HUES48 (cell line): ENCODE results near the gene RAD51.

Source experiments
- H3K27ac ChIP-seq: one replicate; pipeline ENCODE4 v1.7.0; 2013; ENCODE audit warnings: low read depth, low read length, inconsistent platforms
- H3K27me3 ChIP-seq: 2 replicates; pipeline ENCODE4 v1.6.1; 2013; ENCODE audit warnings: mild to moderate bottlenecking, low read length; ENCODE audit not compliant: control insufficient read depth, insufficient read depth
- H3K36me3 ChIP-seq: 2 replicates; pipeline ENCODE4 v1.6.1; 2013; ENCODE audit warnings: low read length; ENCODE audit not compliant: control insufficient read depth, insufficient read depth
- H3K4me1 ChIP-seq: 2 replicates; pipeline ENCODE4 v1.6.1; 2013; ENCODE audit warnings: mild to moderate bottlenecking, low read length; ENCODE audit not compliant: control insufficient read depth, insufficient read depth
- H3K4me3 ChIP-seq: 2 replicates; pipeline ENCODE4 v1.5.1; 2013; ENCODE audit warnings: mild to moderate bottlenecking, low read depth, low read length
- H3K9ac ChIP-seq: 2 replicates; pipeline ENCODE4 v1.6.1; 2013; ENCODE audit warnings: mild to moderate bottlenecking, low read depth, low read length, moderate library complexity
- H3K9me3 ChIP-seq: 2 replicates; pipeline ENCODE4 v1.6.1; 2013; ENCODE audit warnings: low read length; ENCODE audit not compliant: control insufficient read depth, insufficient read depth

RAD51 gene

GRCh38 chr15:40688932-40689799 is 5.8 kb upstream of the RAD51 start:
- Histone ChIP-seq H3K9me3 (no peaks in the 10 kb centered on the region), H3K27me3 (no peaks in the 10 kb centered on the region), H3K4me1 (peaks cover 5% of the 10 kb centered on the region; the same call in 1 of the 2 replicates), H3K4me3 (no peak overlapping the region), H3K36me3 (no peaks in the 10 kb centered on the region), H3K27ac (no peak overlapping the region), H3K9ac (no peak overlapping the region)

- Histone ChIP-seq H3K27ac (no peak overlapping the region), H3K4me1 (peaks cover 7% of the 10 kb centered on the region; the same call in 1 of the 2 replicates), H3K9ac (no peak overlapping the region), H3K27me3 (no peaks in the 10 kb centered on the region), H3K4me3 (no peak overlapping the region), H3K36me3 (no peaks in the 10 kb centered on the region), H3K9me3 (no peaks in the 10 kb centered on the region)
These were observed 3.2 kb upstream of the RAD51 start for GRCh38 chr15:40691737-40692136.

GRCh38 chr15:40693904-40694687 is 878 bp upstream of the RAD51 start:
- Histone ChIP-seq H3K9ac (peak overlapping the region; percentile 49), H3K4me1 (peaks cover 7% of the 10 kb centered on the region; the same call in 1 of the 2 replicates), H3K9me3 (no peaks in the 10 kb centered on the region), H3K36me3 (peaks cover 7% of the 10 kb centered on the region), H3K27ac (peak overlapping the region; percentile 98), H3K27me3 (no peaks in the 10 kb centered on the region), H3K4me3 (peak overlapping the region; percentile 89)

GRCh38 chr15:40695469-40695890 is 506 bp downstream of the RAD51 start:
- H3K9me3 ChIP-seq, result no peaks in the 10 kb centered on the region
- H3K4me1 ChIP-seq, result peaks cover 5% of the 10 kb centered on the region; the same call in 1 of the 2 replicates
- H3K36me3 ChIP-seq, result peaks cover 21% of the 10 kb centered on the region
- H3K9ac ChIP-seq, result peak overlapping the region; percentile 90
- peak overlapping the region; percentile 98 for H3K27ac ChIP-seq
- H3K4me3 ChIP-seq, result peak overlapping the region; percentile 89
- H3K27me3 ChIP-seq, result no peaks in the 10 kb centered on the region

- Histone ChIP-seq H3K9ac (no peak overlapping the region), H3K36me3 (peaks cover 28% of the 10 kb centered on the region), H3K4me1 (peaks cover 5% of the 10 kb centered on the region; the same call in 1 of the 2 replicates), H3K27me3 (no peaks in the 10 kb centered on the region), H3K27ac (no peak overlapping the region), H3K4me3 (peak overlapping the region; percentile 89), H3K9me3 (no peaks in the 10 kb centered on the region)
These were observed 1.3 kb downstream of the RAD51 start for GRCh38 chr15:40696228-40696627.

GRCh38 chr15:40697916-40698315 is 2.9 kb downstream of the RAD51 start:
- Histone ChIP-seq H3K9me3 (no peaks in the 10 kb centered on the region), H3K4me3 (no peak overlapping the region), H3K27me3 (no peaks in the 10 kb centered on the region), H3K9ac (no peak overlapping the region), H3K27ac (no peak overlapping the region), H3K36me3 (peaks cover 43% of the 10 kb centered on the region), H3K4me1 (peaks cover 5% of the 10 kb centered on the region; the same call in 1 of the 2 replicates)

GRCh38 chr15:40702077-40702476 is 7.1 kb downstream of the RAD51 start:
- Histone ChIP-seq H3K4me3 (no peak overlapping the region), H3K27ac (no peak overlapping the region), H3K4me1 (no peaks in the 10 kb centered on the region), H3K27me3 (no peaks in the 10 kb centered on the region), H3K9me3 (no peaks in the 10 kb centered on the region), H3K36me3 (peaks cover 74% of the 10 kb centered on the region), H3K9ac (no peak overlapping the region)

- Histone ChIP-seq H3K4me1 (no peaks in the 10 kb centered on the region), H3K27me3 (no peaks in the 10 kb centered on the region), H3K4me3 (no peak overlapping the region), H3K36me3 (peaks cover 79% of the 10 kb centered on the region), H3K9me3 (no peaks in the 10 kb centered on the region), H3K9ac (no peak overlapping the region), H3K27ac (no peak overlapping the region)
These were observed 11.1 kb downstream of the RAD51 start for GRCh38 chr15:40706121-40706520.

- H3K27ac ChIP-seq, result no peak overlapping the region
- no peaks in the 10 kb centered on the region for H3K9me3 ChIP-seq
- no peak overlapping the region for H3K4me3 ChIP-seq
- H3K36me3 ChIP-seq, result peaks cover 72% of the 10 kb centered on the region
- no peaks in the 10 kb centered on the region for H3K27me3 ChIP-seq
- no peak overlapping the region for H3K9ac ChIP-seq
- H3K4me1 ChIP-seq, result no peaks in the 10 kb centered on the region
These were observed 19.2 kb downstream of the RAD51 start for GRCh38 chr15:40714144-40714543.

- H3K4me1 ChIP-seq, result no peaks in the 10 kb centered on the region
- H3K27ac ChIP-seq, result no peak overlapping the region
- H3K4me3 ChIP-seq, result no peak overlapping the region
- H3K9me3 ChIP-seq, result no peaks in the 10 kb centered on the region
- H3K36me3 ChIP-seq, result peaks cover 73% of the 10 kb centered on the region
- H3K27me3 ChIP-seq, result no peaks in the 10 kb centered on the region
- no peak overlapping the region for H3K9ac ChIP-seq
These were observed 21.2 kb downstream of the RAD51 start for GRCh38 chr15:40716165-40716564.

- Histone ChIP-seq H3K4me1 (no peaks in the 10 kb centered on the region), H3K9me3 (no peaks in the 10 kb centered on the region), H3K9ac (no peak overlapping the region), H3K27me3 (no peaks in the 10 kb centered on the region), H3K27ac (no peak overlapping the region), H3K4me3 (no peak overlapping the region), H3K36me3 (peaks cover 57% of the 10 kb centered on the region)
These were observed 26.7 kb downstream of the RAD51 start for GRCh38 chr15:40721701-40722100.
